Hematopoietic multipotent progenitor cell (in vitro differentiated cells): ENCODE results near the gene UBALD1. TPM values are rescaled to one million over a fixed set of nuclear protein-coding genes. Genes with fewer than 3 reads are reported as not detected.

Experiments used
- DNase-seq, 3 donors: peaks; one replicate each; pipeline ENCODE4 v3.0.0-alpha.2; 2011 to 2015; ENCODE audit warnings: low read depth in 2 of 3, low spot score in 2 of 3
- small RNA-seq: library from RNA; depleted of rRNA; stranded (forward); fragments of <200 nt; gene quantifications from one replicate; pipeline ENCODE3, GENCODE V24; 2012
- total RNA-seq: library from RNA; depleted of rRNA; stranded (reverse); fragments of >200 nt; gene quantifications from one replicate; pipeline ENCODE4 v1.2.3, GENCODE V29; 2012

UBALD1 gene
- total RNA-seq, 1 donor: 30.4 TPM

GRCh38 chr16:4564661-4565267 is 49.9 kb downstream of the UBALD1 start:
- no peak for DNase-seq

- DNase-seq: no peak
Measured at GRCh38 chr16:4561596-4561995, 53.1 kb downstream of the UBALD1 start.

Small RNAs within 50 kb of the gene (small RNA-seq; reads per million reads assigned to genes)
- not detected for gene RN7SL850P

Other genes starting within 250 kb of the UBALD1 start
- gene VASN, start 243.0 kb downstream of the UBALD1 start, total RNA-seq: 0.27 TPM
- gene CORO7, start 198.3 kb downstream of the UBALD1 start, total RNA-seq: 107 TPM
- 31.0 TPM for gene DNAJA3, start 189.0 kb downstream of the UBALD1 start, total RNA-seq
- gene NMRAL1, start 140.3 kb downstream of the UBALD1 start, total RNA-seq: 112 TPM
- gene HMOX2, start 138.5 kb downstream of the UBALD1 start, total RNA-seq: 31.0 TPM
- 24.0 TPM for gene CDIP1, start 76.1 kb downstream of the UBALD1 start, total RNA-seq
- gene C16orf96, start 58.5 kb downstream of the UBALD1 start, total RNA-seq: 0.27 TPM
- gene MGRN1, start 9.9 kb upstream of the UBALD1 start, total RNA-seq: 93.2 TPM
- 48.7 TPM for gene NUDT16L1, start 78.7 kb upstream of the UBALD1 start, total RNA-seq
- gene ANKS3, start 119.4 kb upstream of the UBALD1 start, total RNA-seq: 22.1 TPM
- 0.54 TPM for gene DNAAF8, start 119.6 kb upstream of the UBALD1 start, total RNA-seq
- 27.5 TPM for gene ZNF500, start 152.3 kb upstream of the UBALD1 start, total RNA-seq
- gene SEPTIN12, start 173.5 kb upstream of the UBALD1 start, total RNA-seq: not detected
- gene SMIM22, start 180.5 kb upstream of the UBALD1 start, total RNA-seq: not detected
- gene ROGDI, start 187.7 kb upstream of the UBALD1 start, total RNA-seq: 28.5 TPM
- 39.6 TPM for gene GLYR1, start 232.4 kb upstream of the UBALD1 start, total RNA-seq
- 30.4 TPM for gene UBN1, start 232.6 kb upstream of the UBALD1 start, total RNA-seq